Measurements from ENCODE around the gene RTCA. TPM values are rescaled to one million over a fixed set of nuclear protein-coding genes. Genes with fewer than 3 reads are reported as not detected.

The RTCA gene
- total RNA-seq, 1 donor from 2014 or later: 78.0 TPM

GRCh38 chr1:100249155-100249536 is 16.9 kb upstream of the RTCA start:
- Mint-ChIP-seq H3K36me3 (ENCODE audit: low read depth, unreplicated experiment) (no peaks in the 10 kb centered on the region), H3K27me3 (ENCODE audit: low read depth, unreplicated experiment) (no peaks in the 10 kb centered on the region), H3K4me3 (ENCODE audit: unreplicated experiment) (no peak overlapping the region), H3K4me1 (ENCODE audit: low read depth, unreplicated experiment) (peaks cover 4% of the 10 kb centered on the region), H3K27ac (ENCODE audit: unreplicated experiment) (no peak overlapping the region), H3K9me3 (ENCODE audit: unreplicated experiment) (no peaks in the 10 kb centered on the region)
- H3K27ac ChIP-seq (ENCODE audit: low read depth, low read length): peak overlapping the region; percentile 80
- H3K9ac ChIP-seq (ENCODE audit: low read length): peak overlapping the region; percentile 97
- peak overlapping the region; percentile 99 for H2AFZ ChIP-seq (ENCODE audit: low read depth, low read length)
- FAIRE-seq: no peak
- peak overlapping the region; percentile 96 for H3K4me2 ChIP-seq (ENCODE audit: low read length)
- H4K20me1 ChIP-seq (ENCODE audit: insufficient read depth, low read length): peaks cover under 1% of the 10 kb centered on the region
- peaks cover 43% of the 10 kb centered on the region for H3K79me2 ChIP-seq (ENCODE audit: insufficient read depth, low read length)
- peaks cover 4% of the 10 kb centered on the region for H3K27me3 ChIP-seq (ENCODE audit: insufficient read depth, low read length)
- H3K4me1 ChIP-seq (ENCODE audit: insufficient read depth, low read length): peaks cover 7% of the 10 kb centered on the region
- TF ChIP-seq EZH2 (IDR thresholded peaks at IDR 0.05; ENCODE audit: insufficient read depth, low read length): no peak
- no peak for TF ChIP-seq CTCF (IDR thresholded peaks at IDR 0.05; ENCODE audit: insufficient read depth, low read depth, low read length)
- no peaks in the 10 kb centered on the region for H3K36me3 ChIP-seq (ENCODE audit: insufficient read depth, low read length)
- peak overlapping the region; percentile 100 for H3K4me3 ChIP-seq (ENCODE audit: insufficient read depth, low read depth, low read length)
- no peaks in the 10 kb centered on the region for H3K9me3 ChIP-seq (ENCODE audit: insufficient read depth, low read depth, low read length)
- no peak for DNase-seq (ENCODE audit: low read depth)

- H3K27me3 Mint-ChIP-seq (ENCODE audit: low read depth, unreplicated experiment): no peaks in the 10 kb centered on the region
- H3K4me2 ChIP-seq (ENCODE audit: low read length): peak within 1 kb of the TSS; percentile 96
- peaks cover 7% of the 10 kb centered on the region for H3K4me1 ChIP-seq (ENCODE audit: insufficient read depth, low read length)
- H3K36me3 Mint-ChIP-seq (ENCODE audit: low read depth, unreplicated experiment): no peaks in the 10 kb centered on the region
- H4K20me1 ChIP-seq (ENCODE audit: insufficient read depth, low read length): no peaks in the 10 kb centered on the region
- peaks cover 37% of the 10 kb centered on the region for H3K79me2 ChIP-seq (ENCODE audit: insufficient read depth, low read length)
- no peaks in the 10 kb centered on the region for H3K9me3 ChIP-seq (ENCODE audit: insufficient read depth, low read depth, low read length)
- no peaks in the 10 kb centered on the region for H3K9me3 Mint-ChIP-seq (ENCODE audit: unreplicated experiment)
- FAIRE-seq: peak; percentile 20
- peak within 1 kb of the TSS; percentile 74 for H3K4me3 Mint-ChIP-seq (ENCODE audit: unreplicated experiment)
- peak within 1 kb of the TSS; percentile 97 for H3K9ac ChIP-seq (ENCODE audit: low read length)
- peaks cover 4% of the 10 kb centered on the region for H3K4me1 Mint-ChIP-seq (ENCODE audit: low read depth, unreplicated experiment)
- peak within 1 kb of the TSS; percentile 100 for H3K4me3 ChIP-seq (ENCODE audit: insufficient read depth, low read depth, low read length)
- peak within 1 kb of the TSS; percentile 99 for H2AFZ ChIP-seq (ENCODE audit: low read depth, low read length)
- TF ChIP-seq CTCF (IDR thresholded peaks at IDR 0.05; ENCODE audit: insufficient read depth, low read depth, low read length) (no peak), EZH2 (IDR thresholded peaks at IDR 0.05; ENCODE audit: insufficient read depth, low read length) (no peak)
- peaks cover 4% of the 10 kb centered on the region for H3K27me3 ChIP-seq (ENCODE audit: insufficient read depth, low read length)
- H3K27ac Mint-ChIP-seq (ENCODE audit: unreplicated experiment): no peak within 1 kb of the TSS
- peak within 1 kb of the TSS; percentile 80 for H3K27ac ChIP-seq (ENCODE audit: low read depth, low read length)
- DNase-seq (ENCODE audit: low read depth): peak; percentile 90
- H3K36me3 ChIP-seq (ENCODE audit: insufficient read depth, low read length): no peaks in the 10 kb centered on the region
These were observed 16.3 kb upstream of the RTCA start, which contains the start of gene DBT for GRCh38 chr1:100249537-100250257. DBT (minus strand) TSS chr1:100249834; CDS start chr1:100249820, 14 bp downstream.

- Mint-ChIP-seq H3K36me3 (ENCODE audit: low read depth, unreplicated experiment) (no peaks in the 10 kb centered on the region), H3K9me3 (ENCODE audit: unreplicated experiment) (no peaks in the 10 kb centered on the region), H3K27me3 (ENCODE audit: low read depth, unreplicated experiment) (no peaks in the 10 kb centered on the region), H3K27ac (ENCODE audit: unreplicated experiment) (no peak overlapping the region), H3K4me3 (ENCODE audit: unreplicated experiment) (peak overlapping the region; percentile 74), H3K4me1 (ENCODE audit: low read depth, unreplicated experiment) (peaks cover 4% of the 10 kb centered on the region)
- no peak for TF ChIP-seq EZH2 (IDR thresholded peaks at IDR 0.05; ENCODE audit: insufficient read depth, low read length)
- no peak for TF ChIP-seq CTCF (IDR thresholded peaks at IDR 0.05; ENCODE audit: insufficient read depth, low read depth, low read length)
- Histone ChIP-seq H3K9ac (ENCODE audit: low read length) (peak overlapping the region; percentile 97), H2AFZ (ENCODE audit: low read depth, low read length) (peak overlapping the region; percentile 99), H3K4me3 (ENCODE audit: insufficient read depth, low read depth, low read length) (peak overlapping the region; percentile 100), H3K36me3 (ENCODE audit: insufficient read depth, low read length) (no peaks in the 10 kb centered on the region), H3K4me1 (ENCODE audit: insufficient read depth, low read length) (peaks cover 7% of the 10 kb centered on the region), H4K20me1 (ENCODE audit: insufficient read depth, low read length) (no peaks in the 10 kb centered on the region), H3K27me3 (ENCODE audit: insufficient read depth, low read length) (peaks cover 4% of the 10 kb centered on the region), H3K4me2 (ENCODE audit: low read length) (peak overlapping the region; percentile 96), H3K27ac (ENCODE audit: low read depth, low read length) (no peak overlapping the region), H3K79me2 (ENCODE audit: insufficient read depth, low read length) (peaks cover 33% of the 10 kb centered on the region), H3K9me3 (ENCODE audit: insufficient read depth, low read depth, low read length) (no peaks in the 10 kb centered on the region)
- DNase-seq (ENCODE audit: low read depth): no peak
- FAIRE-seq: peak; percentile 56
These were observed 15.8 kb upstream of the RTCA start for GRCh38 chr1:100250264-100250663.

Data from astrocyte (in vitro differentiated cells and primary cell).